Tibial nerve (tissue), 4 donors: ENCODE data around the gene CEP112. TPM values are rescaled to one million over a fixed set of nuclear protein-coding genes. Genes with fewer than 3 reads are reported as not detected.

Experiments used
- DNase-seq, 2 donors: peaks; one replicate each; pipeline ENCODE4 v3.0.0-alpha.2; 2019; ENCODE audit warnings: low spot score in 2 of 2
- H3K27ac ChIP-seq, 4 donors: fragments of 200-600 bp; sonication (generic) in 3 of 4; one replicate each; pipeline ENCODE4 v1.5.1; 2017 to 2019; ENCODE audit warnings: mild to moderate bottlenecking in 1 of 4
- H3K27me3 ChIP-seq, 2 donors: fragments of 200-600 bp; sonication (generic) in 1 of 2; one replicate each; pipeline versions ENCODE4 v1.5.1 to v1.6.0; 2017 to 2019
- H3K36me3 ChIP-seq, 3 donors: fragments of 200-600 bp; sonication (generic); one replicate each; pipeline ENCODE4 v1.5.1; 2018 to 2019
- H3K4me1 ChIP-seq, 4 donors: fragments of 200-600 bp; sonication (generic) in 3 of 4; one replicate each; pipeline ENCODE4 v1.5.1; 2017 to 2019
- H3K4me3 ChIP-seq, 4 donors: fragments of 200-600 bp; sonication (generic) in 3 of 4; one replicate each; pipeline ENCODE4 v1.5.1; 2017 to 2019; ENCODE audit warnings: mild to moderate bottlenecking in 1 of 4, moderate library complexity in 1 of 4
- H3K9me3 ChIP-seq, 4 donors: fragments of 200-600 bp; sonication (generic) in 3 of 4; one replicate each; pipeline ENCODE4 v1.5.1; 2017 to 2019
- CTCF ChIP-seq, 5 experiments: fragments of 200-600 bp in 3 of 5; fragments of 450-650 bp in 2 of 5; sonication (generic) in 3 of 5; IDR thresholded peaks; one replicate each; pipeline ENCODE4 v1.5.1; 2016 to 2019; ENCODE audit warnings: antibody characterized with exemption in 5 of 5, mild to moderate bottlenecking in 3 of 5, moderate library complexity in 2 of 5
- EP300 ChIP-seq, 2 donors: sonication (generic); formaldehyde crosslinking; IDR thresholded peaks; one replicate each; pipeline ENCODE4 v1.6.1; 2017; ENCODE audit warnings: antibody characterized with exemption in 2 of 2, mild to moderate bottlenecking in 1 of 2
- POLR2A ChIP-seq, 2 donors: fragments of 450-650 bp; IDR thresholded peaks; one replicate each; pipeline ENCODE4 v1.6.1; 2017; ENCODE audit warnings: antibody characterized with exemption in 2 of 2, mild to moderate bottlenecking in 2 of 2, moderate library complexity in 2 of 2
- WGBS, 2 donors: methylation state at CpG; one replicate each; pipeline ENCODE4 v1.1.5; 2018; 5-methylcytosine and 5-hydroxymethylcytosine counted together
- total RNA-seq, 4 donors: library from RNA; depleted of rRNA; stranded (reverse); fragments of >200 nt; gene quantifications; one replicate each; pipeline ENCODE4 v1.1.0, GENCODE V29; 2016

CEP112 gene
- total RNA-seq, 4 donors from 2014 or later: 26.0 to 46.8 (median 34.2) TPM

- no peak overlapping the region for H3K27ac ChIP-seq
- H3K4me1 ChIP-seq: no peaks in the 10 kb centered on the region
- H3K36me3 ChIP-seq: no peaks in the 10 kb centered on the region
- DNase-seq: no peak
- TF ChIP-seq POLR2A (IDR thresholded peaks at IDR 0.05) (no peak), EP300 (IDR thresholded peaks at IDR 0.05) (no peak), CTCF (IDR thresholded peaks at IDR 0.05) (no peak)
- H3K27me3 ChIP-seq: no peaks in the 10 kb centered on the region
- H3K9me3 ChIP-seq: no peaks in the 10 kb centered on the region
- 37 to 42% methylated on average over 3 of the region's 3 CpGs for WGBS, 2 donors
- no peak overlapping the region for H3K4me3 ChIP-seq
Observed at GRCh38 chr17:66038125-66038524, 153.8 kb downstream of the CEP112 start.

GRCh38 chr17:66037221-66037620 is 154.7 kb downstream of the CEP112 start:
- TF ChIP-seq POLR2A (IDR thresholded peaks at IDR 0.05): no peak
- no peak for TF ChIP-seq EP300 (IDR thresholded peaks at IDR 0.05)
- TF ChIP-seq CTCF (IDR thresholded peaks at IDR 0.05): no peak
- Histone ChIP-seq H3K9me3 (no peaks in the 10 kb centered on the region), H3K36me3 (no peaks in the 10 kb centered on the region), H3K4me1 (no peaks in the 10 kb centered on the region), H3K27ac (no peak overlapping the region), H3K4me3 (no peak overlapping the region), H3K27me3 (no peaks in the 10 kb centered on the region)
- no peak for DNase-seq
- WGBS, 2 donors: 82 to 87% methylated on average over 3 of the region's 3 CpGs

GRCh38 chr17:66032082-66032712 is 159.7 kb downstream of the CEP112 start:
- Histone ChIP-seq H3K27ac (no peak overlapping the region), H3K36me3 (peaks cover 0 to 10% (median 0%) of the 10 kb centered on the region in 3 donors), H3K27me3 (no peaks in the 10 kb centered on the region), H3K4me3 (no peak overlapping the region), H3K4me1 (no peaks in the 10 kb centered on the region), H3K9me3 (no peaks in the 10 kb centered on the region)
- WGBS, 2 donors: 91 to 92% methylated on average over 2 of the region's 2 CpGs
- TF ChIP-seq EP300 (IDR thresholded peaks at IDR 0.05): no peak
- TF ChIP-seq POLR2A (IDR thresholded peaks at IDR 0.05): no peak
- TF ChIP-seq CTCF (IDR thresholded peaks at IDR 0.05): no peak
- no peak for DNase-seq

- Histone ChIP-seq H3K4me3 (no peak overlapping the region), H3K4me1 (no peaks in the 10 kb centered on the region), H3K36me3 (peaks cover 0 to 61% (median 0%) of the 10 kb centered on the region in 3 donors), H3K9me3 (peaks cover 0 to 31% (median 7%) of the 10 kb centered on the region in 4 donors), H3K27ac (no peak overlapping the region), H3K27me3 (no peaks in the 10 kb centered on the region)
- DNase-seq: no peak
- TF ChIP-seq POLR2A (IDR thresholded peaks at IDR 0.05): no peak
- TF ChIP-seq EP300 (IDR thresholded peaks at IDR 0.05): no peak
- no peak for TF ChIP-seq CTCF (IDR thresholded peaks at IDR 0.05)
Observed at GRCh38 chr17:66025551-66025950, 166.4 kb downstream of the CEP112 start.

GRCh38 chr17:66021757-66022156 is 170.2 kb downstream of the CEP112 start:
- peaks cover 0 to 47% (median 0%) of the 10 kb centered on the region in 3 donors for H3K36me3 ChIP-seq
- DNase-seq: no peak
- H3K4me3 ChIP-seq: no peak overlapping the region
- H3K9me3 ChIP-seq: peaks cover 0 to 31% (median 7%) of the 10 kb centered on the region in 4 donors
- H3K27ac ChIP-seq: no peak overlapping the region
- H3K4me1 ChIP-seq: no peaks in the 10 kb centered on the region
- 67% methylated on average over 3 of the region's 3 CpGs for WGBS, 2 donors
- no peaks in the 10 kb centered on the region for H3K27me3 ChIP-seq
- TF ChIP-seq CTCF (IDR thresholded peaks at IDR 0.05) (no peak), POLR2A (IDR thresholded peaks at IDR 0.05) (no peak), EP300 (IDR thresholded peaks at IDR 0.05) (no peak)
